Tibial nerve (tissue), 4 donors: ENCODE data around the gene CFAP161. TPM values are rescaled to one million over a fixed set of nuclear protein-coding genes. Genes with fewer than 3 reads are reported as not detected.

Source experiments
- DNase-seq, 2 donors: peaks; one replicate each; pipeline ENCODE4 v3.0.0-alpha.2; 2019; ENCODE audit warnings: low spot score in 2 of 2
- H3K27ac ChIP-seq, 4 donors: fragments of 200-600 bp; sonication (generic) in 3 of 4; one replicate each; pipeline ENCODE4 v1.5.1; 2017 to 2019; ENCODE audit warnings: mild to moderate bottlenecking in 1 of 4
- H3K27me3 ChIP-seq, 2 donors: fragments of 200-600 bp; sonication (generic) in 1 of 2; one replicate each; pipeline versions ENCODE4 v1.5.1 to v1.6.0; 2017 to 2019
- H3K36me3 ChIP-seq, 3 donors: fragments of 200-600 bp; sonication (generic); one replicate each; pipeline ENCODE4 v1.5.1; 2018 to 2019
- H3K4me1 ChIP-seq, 4 donors: fragments of 200-600 bp; sonication (generic) in 3 of 4; one replicate each; pipeline ENCODE4 v1.5.1; 2017 to 2019
- H3K4me3 ChIP-seq, 4 donors: fragments of 200-600 bp; sonication (generic) in 3 of 4; one replicate each; pipeline ENCODE4 v1.5.1; 2017 to 2019; ENCODE audit warnings: mild to moderate bottlenecking in 1 of 4, moderate library complexity in 1 of 4
- H3K9me3 ChIP-seq, 4 donors: fragments of 200-600 bp; sonication (generic) in 3 of 4; one replicate each; pipeline ENCODE4 v1.5.1; 2017 to 2019
- EP300 ChIP-seq, 2 donors: sonication (generic); formaldehyde crosslinking; IDR thresholded peaks; one replicate each; pipeline ENCODE4 v1.6.1; 2017; ENCODE audit warnings: antibody characterized with exemption in 2 of 2, mild to moderate bottlenecking in 1 of 2
- POLR2A ChIP-seq, 2 donors: fragments of 450-650 bp; IDR thresholded peaks; one replicate each; pipeline ENCODE4 v1.6.1; 2017; ENCODE audit warnings: antibody characterized with exemption in 2 of 2, mild to moderate bottlenecking in 2 of 2, moderate library complexity in 2 of 2
- WGBS, 2 donors: methylation state at CpG; one replicate each; pipeline ENCODE4 v1.1.5; 2018; 5-methylcytosine and 5-hydroxymethylcytosine counted together
- total RNA-seq, 4 donors: library from RNA; depleted of rRNA; stranded (reverse); fragments of >200 nt; gene quantifications; one replicate each; pipeline ENCODE4 v1.1.0, GENCODE V29; 2016
- TF ChIP-seq, protein P1 (sequence below), 5 experiments: fragments of 200-600 bp in 3 of 5; fragments of 450-650 bp in 2 of 5; sonication (generic) in 3 of 5; IDR thresholded peaks; one replicate each; pipeline ENCODE4 v1.5.1; 2016 to 2019; ENCODE audit warnings: antibody characterized with exemption in 5 of 5, mild to moderate bottlenecking in 3 of 5, moderate library complexity in 2 of 5

CFAP161 gene
- total RNA-seq, 4 donors from 2014 or later: 0.39 to 0.90 (median 0.63) TPM; not detected in 1

DNA sequence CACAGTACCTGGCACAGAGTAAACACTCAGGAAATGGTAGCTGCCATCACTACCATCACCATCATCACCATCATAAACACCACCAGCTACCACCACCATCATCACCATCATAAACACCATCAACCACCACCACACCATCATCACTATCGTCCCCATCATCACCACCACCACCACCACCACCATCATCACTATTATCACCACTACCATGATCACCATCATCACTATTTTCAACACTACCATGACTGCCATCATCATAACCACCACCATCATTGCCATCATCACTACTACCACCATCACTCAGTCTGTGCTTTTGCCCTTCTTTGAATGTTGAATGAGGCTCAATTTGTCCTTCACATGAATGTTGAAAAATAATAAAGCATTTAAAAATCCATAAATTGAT is 41.4 kb downstream of the CFAP161 start:
- Histone ChIP-seq H3K4me1 (peaks cover 0 to 50% (median 4%) of the 10 kb centered on the region in 4 donors), H3K27me3 (no peaks in the 10 kb centered on the region), H3K27ac (peak overlapping the region in 2 of 4 donors; percentile 81 to 85), H3K36me3 (no peaks in the 10 kb centered on the region), H3K4me3 (no peak overlapping the region), H3K9me3 (no peaks in the 10 kb centered on the region)
- TF ChIP-seq, protein P1, sequence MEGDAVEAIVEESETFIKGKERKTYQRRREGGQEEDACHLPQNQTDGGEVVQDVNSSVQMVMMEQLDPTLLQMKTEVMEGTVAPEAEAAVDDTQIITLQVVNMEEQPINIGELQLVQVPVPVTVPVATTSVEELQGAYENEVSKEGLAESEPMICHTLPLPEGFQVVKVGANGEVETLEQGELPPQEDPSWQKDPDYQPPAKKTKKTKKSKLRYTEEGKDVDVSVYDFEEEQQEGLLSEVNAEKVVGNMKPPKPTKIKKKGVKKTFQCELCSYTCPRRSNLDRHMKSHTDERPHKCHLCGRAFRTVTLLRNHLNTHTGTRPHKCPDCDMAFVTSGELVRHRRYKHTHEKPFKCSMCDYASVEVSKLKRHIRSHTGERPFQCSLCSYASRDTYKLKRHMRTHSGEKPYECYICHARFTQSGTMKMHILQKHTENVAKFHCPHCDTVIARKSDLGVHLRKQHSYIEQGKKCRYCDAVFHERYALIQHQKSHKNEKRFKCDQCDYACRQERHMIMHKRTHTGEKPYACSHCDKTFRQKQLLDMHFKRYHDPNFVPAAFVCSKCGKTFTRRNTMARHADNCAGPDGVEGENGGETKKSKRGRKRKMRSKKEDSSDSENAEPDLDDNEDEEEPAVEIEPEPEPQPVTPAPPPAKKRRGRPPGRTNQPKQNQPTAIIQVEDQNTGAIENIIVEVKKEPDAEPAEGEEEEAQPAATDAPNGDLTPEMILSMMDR (IDR thresholded peaks at IDR 0.05): no peak
- TF ChIP-seq POLR2A (IDR thresholded peaks at IDR 0.05): no peak
- DNase-seq: no peak
- WGBS, 2 donors: 97% methylated on average over 1 of the region's 1 CpG

- H3K4me1 ChIP-seq: peaks cover 0 to 48% (median 4%) of the 10 kb centered on the region in 4 donors
- DNase-seq: no peak
- H3K27me3 ChIP-seq: no peaks in the 10 kb centered on the region
- H3K27ac ChIP-seq: peak overlapping the region in 3 of 4 donors; percentile 60 to 85 (median 81)
- H3K9me3 ChIP-seq: no peaks in the 10 kb centered on the region
- H3K36me3 ChIP-seq: no peaks in the 10 kb centered on the region
- TF ChIP-seq POLR2A (IDR thresholded peaks at IDR 0.05): no peak
- TF ChIP-seq, protein P1 (IDR thresholded peaks at IDR 0.05): peak in 1 of 5 experiments; percentile 9
- peak in 1 of 2 donors; percentile 55 for TF ChIP-seq EP300 (IDR thresholded peaks at IDR 0.05)
- WGBS, 2 donors: 55 to 61% methylated on average over 13 to 16 of the region's 16 CpGs
- no peak overlapping the region for H3K4me3 ChIP-seq
These were observed 42.3 kb downstream of the CFAP161 start for GRCh38 chr15:81176291-81176893.

- Histone ChIP-seq H3K4me3 (no peak overlapping the region), H3K9me3 (no peaks in the 10 kb centered on the region), H3K36me3 (no peaks in the 10 kb centered on the region), H3K27ac (peak overlapping the region in 2 of 4 donors; percentile 19 to 63), H3K4me1 (peaks cover 0 to 63% (median 4%) of the 10 kb centered on the region in 4 donors), H3K27me3 (no peaks in the 10 kb centered on the region)
- no peak for DNase-seq
- WGBS, 2 donors: 71 to 74% methylated on average over 2 of the region's 2 CpGs
- TF ChIP-seq EP300 (IDR thresholded peaks at IDR 0.05): no peak
- TF ChIP-seq, protein P1 (IDR thresholded peaks at IDR 0.05): no peak
- no peak for TF ChIP-seq POLR2A (IDR thresholded peaks at IDR 0.05)
These were observed 44.3 kb downstream of the CFAP161 start for GRCh38 chr15:81178365-81178764.

GRCh38 chr15:81181220-81181619 is 47.1 kb downstream of the CFAP161 start:
- Histone ChIP-seq H3K9me3 (no peaks in the 10 kb centered on the region), H3K27ac (peak overlapping the region; percentile 48 to 85 (median 80)), H3K4me1 (peaks cover 0 to 54% (median 2%) of the 10 kb centered on the region in 4 donors), H3K36me3 (no peaks in the 10 kb centered on the region), H3K27me3 (no peaks in the 10 kb centered on the region), H3K4me3 (no peak overlapping the region)
- no peak for TF ChIP-seq POLR2A (IDR thresholded peaks at IDR 0.05)
- TF ChIP-seq EP300 (IDR thresholded peaks at IDR 0.05): no peak
- TF ChIP-seq, protein P1 (IDR thresholded peaks at IDR 0.05): no peak
- no peak for DNase-seq
- 58 to 66% methylated on average over 3 of the region's 3 CpGs for WGBS, 2 donors

DNA sequence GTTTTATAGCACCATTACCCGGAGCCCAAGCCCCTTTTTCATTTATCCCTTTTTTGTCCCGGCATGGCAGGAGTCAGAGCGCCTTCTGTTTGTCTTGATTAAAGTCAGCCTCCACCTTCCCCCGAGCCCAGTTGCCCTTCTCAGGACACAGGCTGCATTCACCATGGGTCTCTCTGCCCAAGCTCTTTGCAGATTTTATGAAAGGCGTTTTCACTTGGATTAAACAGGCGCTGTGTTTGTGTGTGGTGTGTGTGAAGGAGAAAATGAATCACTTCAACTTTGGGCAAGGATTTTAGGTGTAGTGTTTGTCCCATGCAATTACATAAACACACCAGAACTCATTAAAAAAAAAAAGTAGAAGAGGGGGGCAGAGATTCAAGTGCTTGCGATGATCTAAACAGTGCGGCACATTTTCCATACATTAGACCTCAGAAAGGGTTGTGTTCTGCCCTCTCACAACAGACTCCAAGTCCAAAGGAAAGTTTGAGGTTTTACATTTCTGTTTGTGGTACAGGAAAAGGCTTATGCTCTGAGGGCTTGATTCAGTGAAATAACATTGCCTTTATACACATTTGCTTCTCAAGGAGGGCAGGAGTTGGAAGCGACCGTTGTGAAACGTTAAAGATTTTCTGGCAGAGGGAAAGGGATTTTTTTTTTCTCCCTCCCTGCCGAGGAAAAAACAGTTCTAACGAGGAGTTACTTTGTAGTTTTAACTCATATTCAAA is 48.1 kb downstream of the CFAP161 start:
- H3K9me3 ChIP-seq: no peaks in the 10 kb centered on the region
- 18 to 21% methylated on average over 13 of the region's 13 CpGs for WGBS, 2 donors
- H3K4me1 ChIP-seq: peaks cover 0 to 48% (median 0%) of the 10 kb centered on the region in 4 donors
- no peaks in the 10 kb centered on the region for H3K27me3 ChIP-seq
- H3K36me3 ChIP-seq: no peaks in the 10 kb centered on the region
- no peak for DNase-seq
- peak overlapping the region; percentile 48 to 85 (median 80) for H3K27ac ChIP-seq
- H3K4me3 ChIP-seq: peak overlapping the region; percentile 18 to 53 (median 32)
- TF ChIP-seq EP300 (IDR thresholded peaks at IDR 0.05): peak in 1 of 2 donors; percentile 54
- TF ChIP-seq POLR2A (IDR thresholded peaks at IDR 0.05): no peak
- TF ChIP-seq, protein P1 (IDR thresholded peaks at IDR 0.05): no peak
